ENCODE results near the gene CERK. TPM values are rescaled to one million over a fixed set of nuclear protein-coding genes. Genes with fewer than 3 reads are reported as not detected.

CERK gene
- total RNA-seq, 1 donor from 2014 or later = 87.2 TPM

Other genes starting within 250 kb of the CERK start
- gene CELSR1, start 200.6 kb downstream of the CERK start, total RNA-seq = 9.5 and 18.3 TPM in 2 replicates
- gene GRAMD4, start 117.9 kb downstream of the CERK start, total RNA-seq = 24.1 and 71.5 TPM in 2 replicates
- 34.6 and 38.7 TPM in 2 replicates for gene TBC1D22A, start 24.4 kb upstream of the CERK start, total RNA-seq

All from glomerular endothelial cell (primary cell).